Left ventricle myocardium inferior (tissue), 1 donor: Measurements from ENCODE around the gene HNRNPR. TPM values are rescaled to one million over a fixed set of nuclear protein-coding genes. Genes with fewer than 3 reads are reported as not detected.
"Not testable (repeated sequence)": the region's sequence is repeated elsewhere in the genome, so short reads cannot be mapped to it uniquely, and the experiment has no call there.

ENCODE experiments used
- DNase-seq: peaks from one replicate; pipeline ENCODE4 v3.0.0-alpha.2; 2020
- H3K27ac ChIP-seq: fragments of 200-600 bp; replicated peaks from 2 replicates; pipeline ENCODE4 v1.8.0; 2021
- H3K27me3 ChIP-seq: fragments of 200-600 bp; 2 replicates; pipeline ENCODE4 v1.8.0; 2021; ENCODE audit warnings: low read depth
- H3K36me3 ChIP-seq: fragments of 200-600 bp; 2 replicates; pipeline ENCODE4 v1.8.0; 2021
- H3K4me1 ChIP-seq: fragments of 200-600 bp; 2 replicates; pipeline ENCODE4 v1.8.0; 2021
- H3K4me3 ChIP-seq: fragments of 200-600 bp; 2 replicates; pipeline ENCODE4 v1.8.0; 2021; ENCODE audit warnings: mild to moderate bottlenecking, moderate library complexity
- H3K9me3 ChIP-seq: fragments of 200-600 bp; replicated peaks from 2 replicates; pipeline ENCODE4 v1.8.0; 2021
- CTCF ChIP-seq: fragments of 200-600 bp; IDR thresholded peaks from 2 replicates; pipeline ENCODE4 v1.8.0; 2021; ENCODE audit warnings: antibody characterized with exemption, mild to moderate bottlenecking, borderline replicate concordance
- intact Hi-C: fragments of 100-400 bp; cut with micrococcal nuclease; formaldehyde crosslinking; loops from one replicate; pipeline ENCODE4 v1.11.0; 2022
- total RNA-seq: library from RNA; stranded (reverse); fragmentation: NEBNext Ultra II Directional; extraction: Animal tissue kit (Norgen Biotek cat#: 25700); gene quantifications from one replicate; pipeline ENCODE4 v1.2.1, GENCODE V29; 2021
- donor health status: DM: no; HTN: yes; CAD: no; lungs with severe emphysema.

HNRNPR gene
- total RNA-seq, 1 donor from 2014 or later: 54.6 TPM

GRCh38 chr1:23376890-23377811 is 33.1 kb upstream of the HNRNPR start:
- H3K4me3 ChIP-seq: no peak overlapping the region
- no peak for TF ChIP-seq CTCF
- peaks cover 18% of the 10 kb centered on the region for H3K4me1 ChIP-seq
- intact Hi-C loops: no loop called here
- H3K27ac ChIP-seq: peak overlapping the region; percentile 71
- no peaks in the 10 kb centered on the region for H3K9me3 ChIP-seq
- H3K27me3 ChIP-seq: no peaks in the 10 kb centered on the region
- DNase-seq: peak; percentile 54
- no peaks in the 10 kb centered on the region for H3K36me3 ChIP-seq

- intact Hi-C loops, H3K36me3 ChIP-seq, H3K9me3 ChIP-seq, H3K27ac ChIP-seq, H3K4me3 ChIP-seq, DNase-seq, H3K27me3 ChIP-seq: not testable (repeated sequence)
- H3K4me1 ChIP-seq: peaks cover 46% of the 10 kb centered on the region
Measured at GRCh38 chr1:23374079-23374735, 30.1 kb upstream of the HNRNPR start.

GRCh38 chr1:23371987-23372880 is 28.1 kb upstream of the HNRNPR start:
- H3K27ac ChIP-seq: peak overlapping the region; percentile 99
- H3K27me3 ChIP-seq: no peaks in the 10 kb centered on the region
- TF ChIP-seq CTCF: no peak
- intact Hi-C loops: no loop called here
- peaks cover 56% of the 10 kb centered on the region for H3K4me1 ChIP-seq
- H3K9me3 ChIP-seq: no peaks in the 10 kb centered on the region
- H3K4me3 ChIP-seq: no peak overlapping the region
- no peaks in the 10 kb centered on the region for H3K36me3 ChIP-seq
- DNase-seq: no peak

GRCh38 chr1:23370709-23371584 is 26.9 kb upstream of the HNRNPR start:
- DNase-seq: no peak
- Histone ChIP-seq H3K9me3 (peaks cover 8% of the 10 kb centered on the region), H3K27me3 (no peaks in the 10 kb centered on the region), H3K27ac (peak overlapping the region; percentile 99), H3K4me3 (peak overlapping the region; percentile 88), H3K36me3 (peaks cover 13% of the 10 kb centered on the region), H3K4me1 (peaks cover 67% of the 10 kb centered on the region)
- peak; percentile 25 for TF ChIP-seq CTCF
- intact Hi-C loops: no loop called here

- no peak for TF ChIP-seq CTCF
- Histone ChIP-seq H3K27me3 (no peaks in the 10 kb centered on the region), H3K4me3 (peak overlapping the region; percentile 88), H3K27ac (peak overlapping the region; percentile 99), H3K4me1 (peaks cover 67% of the 10 kb centered on the region), H3K9me3 (peaks cover 14% of the 10 kb centered on the region), H3K36me3 (peaks cover 19% of the 10 kb centered on the region)
- intact Hi-C loops: no loop called here
- no peak for DNase-seq
Measured at GRCh38 chr1:23370330-23370708, 26.2 kb upstream of the HNRNPR start.
